Natural killer cell (primary cell): ENCODE results near the gene IL20. TPM values are rescaled to one million over a fixed set of nuclear protein-coding genes. Genes with fewer than 3 reads are reported as not detected.

Experiments
- ATAC-seq, 3 donors: fragments of 150-1000 bp in 2 of 3; fragments of 200-7000 bp in 1 of 3; cut with Tn5 transposase; 1 replicate in 1 of 3; 2 replicates in 2 of 3; pipeline ENCODE4 v1.10.0; 2021; ENCODE audit warnings: mild to moderate bottlenecking in 2 of 3, moderate library complexity in 2 of 3
- DNase-seq, 2 donors: peaks; one replicate each; pipeline versions ENCODE4 v3.0.0 to v3.0.0-alpha.2; 2013 to 2021; ENCODE audit warnings: mixed read lengths in 1 of 2
- H3K27ac ChIP-seq: one replicate; pipeline ENCODE4 v1.5.1; 2013; ENCODE audit warnings: mild to moderate bottlenecking, low read length
- H3K27me3 ChIP-seq: one replicate; pipeline ENCODE4 v1.6.1; 2013; ENCODE audit warnings: low read length; ENCODE audit not compliant: control insufficient read depth, insufficient read depth
- H3K36me3 ChIP-seq: one replicate; pipeline ENCODE4 v1.6.1; 2013; ENCODE audit warnings: low read length; ENCODE audit not compliant: control insufficient read depth, insufficient read depth
- H3K4me1 ChIP-seq: one replicate; pipeline ENCODE4 v1.6.1; 2013; ENCODE audit warnings: low read length; ENCODE audit not compliant: control insufficient read depth, insufficient read depth
- H3K4me3 ChIP-seq: one replicate; pipeline ENCODE4 v1.5.1; 2013; ENCODE audit warnings: low read length
- H3K9me3 ChIP-seq: one replicate; pipeline ENCODE4 v1.6.1; 2013; ENCODE audit warnings: low read length; ENCODE audit not compliant: control insufficient read depth, insufficient read depth
- H3K27ac Mint-ChIP-seq, 2 donors: one replicate each; pipeline ENCODE4 v1.8.0; 2022; ENCODE audit warnings: mild to moderate bottlenecking in 2 of 2, mixed read lengths in 2 of 2, moderate library complexity in 1 of 2
- H3K27me3 Mint-ChIP-seq, 2 donors: one replicate each; pipeline ENCODE4 v1.8.0; 2022; ENCODE audit warnings: low read depth in 2 of 2, mixed read lengths in 2 of 2
- H3K36me3 Mint-ChIP-seq: one replicate; pipeline ENCODE4 v1.8.0; 2022; ENCODE audit warnings: mixed read lengths
- H3K4me1 Mint-ChIP-seq, 2 donors: one replicate each; pipeline ENCODE4 v1.8.0; 2022; ENCODE audit warnings: mixed read lengths in 2 of 2
- H3K4me3 Mint-ChIP-seq: one replicate; pipeline ENCODE4 v1.8.0; 2022; ENCODE audit warnings: mild to moderate bottlenecking, moderate library complexity, mixed read lengths
- H3K9me3 Mint-ChIP-seq, 2 donors: one replicate each; pipeline ENCODE4 v1.8.0; 2022; ENCODE audit warnings: mixed read lengths in 2 of 2
- CTCF ChIP-seq: fragments of 200-600 bp; IDR thresholded peaks from one replicate; pipeline ENCODE4 v1.8.0; 2022; ENCODE audit warnings: antibody characterized with exemption
- WGBS: methylation state at CpG from one replicate; pipeline ENCODE4 v1.1.7; 2013; ENCODE audit warnings: missing lambda C conversion rate; ENCODE audit not compliant: insufficient coverage; 5-methylcytosine and 5-hydroxymethylcytosine counted together
- intact Hi-C: fragments of 100-400 bp; cut with micrococcal nuclease; formaldehyde crosslinking; loops from one replicate; pipeline ENCODE4 v1.14.2; 2022
- total RNA-seq, 4 donors: library from RNA; stranded (reverse); fragments of 120-200 nt in 1 of 4; gene quantifications; one replicate each; pipeline versions ENCODE4 v1.2.3 to v1.2.4, GENCODE V29; 2013 to 2022

Gene IL20
- total RNA-seq, 3 donors from 2014 or later (not counting 1 experiment from before 2014, with no cell fraction given): not detected

GRCh38 chr1:206834711-206835110 is 30.7 kb upstream of the IL20 start:
- DNase-seq (no peak), ATAC-seq (no peak)
- no peak for TF ChIP-seq CTCF
- H3K36me3 ChIP-seq: no peaks in the 10 kb centered on the region
- no peak overlapping the region for H3K4me3 Mint-ChIP-seq
- no peaks in the 10 kb centered on the region for H3K9me3 ChIP-seq
- H3K4me1 ChIP-seq: peaks cover 39% of the 10 kb centered on the region
- H3K27ac ChIP-seq: no peak overlapping the region
- no peak overlapping the region for H3K27ac Mint-ChIP-seq
- intact Hi-C loops: no loop called here
- WGBS: 77% methylated on average over 3 of the region's 3 CpGs
- H3K27me3 ChIP-seq: no peaks in the 10 kb centered on the region
- peaks cover 19 to 20% of the 10 kb centered on the region in 2 donors for H3K4me1 Mint-ChIP-seq
- peaks cover 0 to 10% of the 10 kb centered on the region in 2 donors for H3K27me3 Mint-ChIP-seq
- H3K4me3 ChIP-seq: no peak overlapping the region
- no peaks in the 10 kb centered on the region for H3K9me3 Mint-ChIP-seq
- H3K36me3 Mint-ChIP-seq: no peaks in the 10 kb centered on the region

GRCh38 chr1:206835186-206835585 is 30.2 kb upstream of the IL20 start:
- ATAC-seq: no peak
- 80% methylated on average over 3 of the region's 3 CpGs for WGBS
- Histone ChIP-seq H3K9me3 (no peaks in the 10 kb centered on the region), H3K27me3 (no peaks in the 10 kb centered on the region), H3K27ac (no peak overlapping the region), H3K36me3 (no peaks in the 10 kb centered on the region), H3K4me3 (no peak overlapping the region), H3K4me1 (peaks cover 34% of the 10 kb centered on the region)
- Mint-ChIP-seq H3K4me3 (no peak overlapping the region), H3K27me3 (peaks cover 0 to 10% of the 10 kb centered on the region in 2 donors), H3K4me1 (peaks cover 14 to 16% of the 10 kb centered on the region in 2 donors), H3K9me3 (no peaks in the 10 kb centered on the region), H3K27ac (no peak overlapping the region), H3K36me3 (no peaks in the 10 kb centered on the region)
- no peak for TF ChIP-seq CTCF
- intact Hi-C loops: no loop called here
- DNase-seq: no peak

- WGBS: 50% methylated on average over 1 of the region's 2 CpGs
- DNase-seq (no peak), ATAC-seq (no peak)
- Mint-ChIP-seq H3K9me3 (no peaks in the 10 kb centered on the region), H3K36me3 (no peaks in the 10 kb centered on the region), H3K27ac (no peak overlapping the region), H3K4me3 (no peak overlapping the region), H3K27me3 (peaks cover 0 to 10% of the 10 kb centered on the region in 2 donors), H3K4me1 (peaks cover 14% of the 10 kb centered on the region in 2 donors)
- peaks cover 29% of the 10 kb centered on the region for H3K4me1 ChIP-seq
- H3K27me3 ChIP-seq: no peaks in the 10 kb centered on the region
- intact Hi-C loops: no loop called here
- no peak for TF ChIP-seq CTCF
- no peak overlapping the region for H3K4me3 ChIP-seq
- H3K9me3 ChIP-seq: no peaks in the 10 kb centered on the region
- H3K36me3 ChIP-seq: no peaks in the 10 kb centered on the region
- H3K27ac ChIP-seq: no peak overlapping the region
Observed at GRCh38 chr1:206836111-206836510, 29.3 kb upstream of the IL20 start.

GRCh38 chr1:206839006-206839560 is 26.3 kb upstream of the IL20 start:
- H3K9me3 Mint-ChIP-seq: no peaks in the 10 kb centered on the region
- no peaks in the 10 kb centered on the region for H3K36me3 Mint-ChIP-seq
- intact Hi-C loops: no loop called here
- ATAC-seq (no peak), DNase-seq (no peak)
- H3K27ac ChIP-seq: no peak overlapping the region
- H3K4me1 Mint-ChIP-seq: no peaks in the 10 kb centered on the region
- H3K9me3 ChIP-seq: no peaks in the 10 kb centered on the region
- no peak for TF ChIP-seq CTCF
- no peak overlapping the region for H3K4me3 Mint-ChIP-seq
- peaks cover 7% of the 10 kb centered on the region for H3K4me1 ChIP-seq
- H3K36me3 ChIP-seq: no peaks in the 10 kb centered on the region
- no peak overlapping the region for H3K4me3 ChIP-seq
- peaks cover 0 to 10% of the 10 kb centered on the region in 2 donors for H3K27me3 Mint-ChIP-seq
- no peaks in the 10 kb centered on the region for H3K27me3 ChIP-seq
- 90% methylated on average over 4 of the region's 4 CpGs for WGBS
- H3K27ac Mint-ChIP-seq: no peak overlapping the region
